Keratinocyte (primary cell): Measurements from ENCODE around the gene MEAF6. TPM values are rescaled to one million over a fixed set of nuclear protein-coding genes. Genes with fewer than 3 reads are reported as not detected.

Experiments
- DNase-seq: peaks from one replicate; pipeline ENCODE4 v3.0.0-alpha.2; 2011; ENCODE audit warnings: low read depth, missing footprints, low spot score
- FAIRE-seq: peaks from 2 replicates; lab custom pipeline; 2011; peaks lifted over from hg19 to GRCh38; lab: Jason Lieb, UNC
- H2AFZ ChIP-seq: 2 replicates; pipeline ENCODE4 v1.6.0; 2012; ENCODE audit warnings: low read length, control low read depth, inconsistent platforms; ENCODE audit not compliant: control insufficient read depth
- H3K27ac ChIP-seq: 2 replicates; pipeline ENCODE4 v1.5.1; 2011; ENCODE audit warnings: low read length; ENCODE audit not compliant: control insufficient read depth, insufficient read depth
- H3K27me3 ChIP-seq: 3 replicates; pipeline ENCODE4 v1.6.0; 2011; ENCODE audit warnings: low read length; ENCODE audit not compliant: control insufficient read depth, insufficient read depth; ENCODE audit errors: extremely low read depth
- H3K36me3 ChIP-seq, 2 experiments: 2 replicates in 1 of 2; 3 replicates in 1 of 2; pipeline ENCODE4 v1.5.1; 2011; ENCODE audit warnings: low read length in 2 of 2, mild to moderate bottlenecking in 1 of 2; ENCODE audit not compliant: control insufficient read depth in 2 of 2, insufficient read depth in 2 of 2; ENCODE audit errors: extremely low read depth in 1 of 2
- H3K4me1 ChIP-seq: 3 replicates; pipeline ENCODE4 v1.5.1; 2011; ENCODE audit warnings: low read length; ENCODE audit not compliant: control insufficient read depth, insufficient read depth; ENCODE audit errors: extremely low read depth
- H3K4me2 ChIP-seq: 3 replicates; pipeline ENCODE4 v1.6.0; 2011; ENCODE audit warnings: low read depth, low read length; ENCODE audit not compliant: control insufficient read depth, insufficient read depth; ENCODE audit errors: extremely low read depth
- H3K4me3 ChIP-seq, 3 experiments: fragments of 200-600 bp in 1 of 3; sonication (generic) in 1 of 3; 2 replicates in 2 of 3; 3 replicates in 1 of 3; pipeline ENCODE4 v1.5.1; 2011 to 2016; ENCODE audit warnings: low read length in 3 of 3, mild to moderate bottlenecking in 3 of 3, control low read depth in 2 of 3, inconsistent platforms in 1 of 3, low read depth in 1 of 3, mixed read lengths in 1 of 3, mixed run types in 1 of 3, moderate library complexity in 1 of 3; ENCODE audit not compliant: control insufficient read depth in 2 of 3, insufficient read depth in 2 of 3; ENCODE audit errors: extremely low read depth in 1 of 3
- H3K79me2 ChIP-seq: 2 replicates; pipeline ENCODE4 v1.6.0; 2012; ENCODE audit warnings: low read length; ENCODE audit not compliant: control insufficient read depth, insufficient read depth
- H3K9ac ChIP-seq: 3 replicates; pipeline ENCODE4 v1.6.0; 2011; ENCODE audit warnings: low read length; ENCODE audit not compliant: control insufficient read depth, insufficient read depth; ENCODE audit errors: extremely low read depth
- H3K9me1 ChIP-seq: 3 replicates; pipeline ENCODE4 v1.6.0; 2011; ENCODE audit warnings: low read length; ENCODE audit not compliant: control insufficient read depth, insufficient read depth; ENCODE audit errors: extremely low read depth
- H3K9me3 ChIP-seq: 2 replicates; pipeline ENCODE4 v1.5.1; 2012; ENCODE audit warnings: low read depth, low read length; ENCODE audit not compliant: control insufficient read depth
- H4K20me1 ChIP-seq: 3 replicates; pipeline ENCODE4 v1.6.0; 2011; ENCODE audit warnings: low read length; ENCODE audit not compliant: control insufficient read depth, insufficient read depth; ENCODE audit errors: extremely low read depth
- EZH2 ChIP-seq: IDR thresholded peaks from one replicate; pipeline ENCODE4 v1.6.1; 2012; ENCODE audit warnings: inconsistent platforms, mild to moderate bottlenecking, low read length, moderate library complexity
- dilution Hi-C: fragments of 300-500 bp; cut with MboI; formaldehyde crosslinking; loops from one replicate; pipeline ENCODE4 v1.7.0; 2020; ENCODE audit warnings: low sequenced_read_pairs; ENCODE audit not compliant: extremely low pct_ligation_motif_present
- polyA plus RNA-seq, 5 experiments: library from polyadenylated mRNA; depleted of rRNA in 3 of 5; stranded (reverse) in 3 of 5; stranded (forward) in 1 of 5; unstranded in 1 of 5; fragments of >200 nt; gene quantifications; 1 replicate in 1 of 5; 2 replicates in 3 of 5; 3 replicates in 1 of 5; pipeline versions ENCODE4 v1.2.1 to v1.2.3, GENCODE V29; 2011 to 2012; ENCODE audit warnings: missing spikeins in 2 of 5, low read depth in 1 of 5, low replicate concordance in 1 of 5
- TF ChIP-seq, protein P1 (sequence below), 3 experiments: IDR thresholded peaks in 1 of 3; conservative IDR thresholded peaks in 1 of 3; optimal IDR thresholded peaks in 1 of 3; 2 replicates in 2 of 3; 3 replicates in 1 of 3; pipeline versions ENCODE3 to v1.5.1; 2011; ENCODE audit warnings: low read length in 3 of 3, mild to moderate bottlenecking in 3 of 3, moderate library complexity in 2 of 3, control low read depth in 1 of 3, inconsistent platforms in 1 of 3; ENCODE audit not compliant: insufficient read depth in 2 of 3; ENCODE audit errors: extremely low read depth in 1 of 3

The MEAF6 gene
- polyA plus RNA-seq, 1 donor (not counting 4 experiments of a cell fraction or from before 2014, with no cell fraction given): 51.9 TPM

DNA sequence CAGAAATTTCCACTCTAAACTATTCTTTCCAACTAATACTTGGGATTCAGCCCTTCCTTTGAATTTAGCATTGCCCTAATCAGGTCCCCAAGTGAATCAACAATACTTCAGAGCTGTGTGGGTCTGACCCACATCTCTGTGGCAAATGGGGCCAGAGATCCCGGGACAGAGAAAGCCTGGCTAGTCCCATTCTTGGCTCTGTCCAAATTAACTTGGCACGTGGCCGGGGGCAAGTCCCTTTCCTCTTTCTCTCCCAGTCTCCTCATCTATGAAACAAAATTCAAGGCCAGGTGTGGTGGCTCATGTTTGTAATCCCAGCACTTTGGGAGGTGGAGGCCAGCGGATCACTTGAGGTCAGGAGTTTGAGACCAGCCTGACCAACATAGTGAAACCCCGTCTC lies 46.5 kb downstream of the MEAF6 start:
- no peak overlapping the region for H3K9ac ChIP-seq
- H3K4me3 ChIP-seq: no peak overlapping the region
- no peaks in the 10 kb centered on the region for H4K20me1 ChIP-seq
- no peaks in the 10 kb centered on the region for H3K27me3 ChIP-seq
- no peak overlapping the region for H3K4me2 ChIP-seq
- H2AFZ ChIP-seq: no peak overlapping the region
- no peaks in the 10 kb centered on the region for H3K9me3 ChIP-seq
- DNase-seq (no peak), FAIRE-seq (no peak)
- peaks cover 26% of the 10 kb centered on the region for H3K4me1 ChIP-seq
- H3K9me1 ChIP-seq: peaks cover 4% of the 10 kb centered on the region
- no peaks in the 10 kb centered on the region for H3K36me3 ChIP-seq
- H3K79me2 ChIP-seq: peaks cover 5% of the 10 kb centered on the region
- TF ChIP-seq, protein P1, sequence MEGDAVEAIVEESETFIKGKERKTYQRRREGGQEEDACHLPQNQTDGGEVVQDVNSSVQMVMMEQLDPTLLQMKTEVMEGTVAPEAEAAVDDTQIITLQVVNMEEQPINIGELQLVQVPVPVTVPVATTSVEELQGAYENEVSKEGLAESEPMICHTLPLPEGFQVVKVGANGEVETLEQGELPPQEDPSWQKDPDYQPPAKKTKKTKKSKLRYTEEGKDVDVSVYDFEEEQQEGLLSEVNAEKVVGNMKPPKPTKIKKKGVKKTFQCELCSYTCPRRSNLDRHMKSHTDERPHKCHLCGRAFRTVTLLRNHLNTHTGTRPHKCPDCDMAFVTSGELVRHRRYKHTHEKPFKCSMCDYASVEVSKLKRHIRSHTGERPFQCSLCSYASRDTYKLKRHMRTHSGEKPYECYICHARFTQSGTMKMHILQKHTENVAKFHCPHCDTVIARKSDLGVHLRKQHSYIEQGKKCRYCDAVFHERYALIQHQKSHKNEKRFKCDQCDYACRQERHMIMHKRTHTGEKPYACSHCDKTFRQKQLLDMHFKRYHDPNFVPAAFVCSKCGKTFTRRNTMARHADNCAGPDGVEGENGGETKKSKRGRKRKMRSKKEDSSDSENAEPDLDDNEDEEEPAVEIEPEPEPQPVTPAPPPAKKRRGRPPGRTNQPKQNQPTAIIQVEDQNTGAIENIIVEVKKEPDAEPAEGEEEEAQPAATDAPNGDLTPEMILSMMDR (optimal IDR thresholded peaks at IDR 0.05 in 1 of 3, IDR thresholded peaks at IDR 0.05 in 1 of 3, conservative IDR thresholded peaks at IDR 0.05 in 1 of 3; ENCODE audit: extremely low read depth in 1 of 3, insufficient read depth in 2 of 3, low read length in 3 of 3): no peak
- no peak for TF ChIP-seq EZH2
- dilution Hi-C loops: no loop called here
- no peak overlapping the region for H3K27ac ChIP-seq

DNA sequence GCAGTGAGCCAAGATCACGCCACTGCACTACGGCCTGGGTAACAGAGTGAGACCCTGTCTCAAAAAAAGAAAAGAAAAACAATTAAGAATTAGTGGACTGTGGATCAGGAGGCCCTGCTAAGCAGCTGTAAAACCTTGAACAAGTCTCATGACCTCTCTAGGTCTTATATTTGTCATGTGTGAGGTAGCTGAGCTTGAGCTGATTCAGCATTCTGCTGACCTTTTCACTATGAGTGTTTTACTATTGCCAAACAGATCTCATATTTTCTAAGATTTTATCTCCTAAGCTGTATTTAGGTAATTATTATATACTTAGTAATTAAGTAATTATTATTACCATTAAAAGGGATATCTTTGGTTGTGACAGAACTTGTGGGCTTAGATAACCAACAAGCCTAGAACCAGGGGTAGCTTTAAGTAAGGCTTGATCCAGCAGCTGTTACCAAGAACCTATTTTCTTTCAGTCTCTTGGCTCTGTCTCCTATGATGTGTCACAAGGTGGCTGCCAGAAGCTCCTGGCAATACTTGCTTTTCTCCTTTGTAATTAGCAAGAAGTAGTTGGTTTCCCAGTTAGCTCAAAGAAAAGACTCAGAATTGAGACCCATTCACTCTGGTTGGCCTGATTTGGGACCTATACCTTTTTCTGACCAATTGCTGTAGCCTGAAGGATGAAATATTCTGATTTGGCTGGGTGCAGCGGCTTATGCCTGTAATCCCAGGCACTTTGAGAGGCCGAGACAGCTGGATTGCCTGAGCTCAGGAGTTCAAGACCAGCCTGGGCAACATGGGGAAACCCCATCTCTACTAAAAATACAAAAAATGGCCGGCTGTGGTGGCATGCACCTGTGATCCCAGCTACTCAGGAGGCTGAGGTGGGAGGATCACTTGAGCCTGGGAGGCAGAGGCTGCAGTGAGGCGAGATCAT lies 48.7 kb downstream of the MEAF6 start:
- dilution Hi-C loops: no loop called here

More for the DNA sequence above, 48.7 kb downstream of the MEAF6 start:
- TF ChIP-seq, protein P1 (optimal IDR thresholded peaks at IDR 0.05 in 1 of 3, IDR thresholded peaks at IDR 0.05 in 1 of 3, conservative IDR thresholded peaks at IDR 0.05 in 1 of 3; ENCODE audit: extremely low read depth in 1 of 3, insufficient read depth in 2 of 3, low read length in 3 of 3): no peak
- TF ChIP-seq EZH2: no peak
- no peak for DNase-seq
- Histone ChIP-seq H3K27me3 (no peaks in the 10 kb centered on the region), H3K27ac (no peak overlapping the region), H3K4me2 (no peak overlapping the region), H2AFZ (no peak overlapping the region), H3K9me3 (no peaks in the 10 kb centered on the region), H3K9ac (no peak overlapping the region), H3K36me3 (no peaks in the 10 kb centered on the region), H3K4me1 (peaks cover 5% of the 10 kb centered on the region), H3K79me2 (no peaks in the 10 kb centered on the region), H4K20me1 (no peaks in the 10 kb centered on the region), H3K9me1 (no peaks in the 10 kb centered on the region), H3K4me3 (no peak overlapping the region)
- no peak for FAIRE-seq
